Suprapubic skin (tissue), 2 donors: ENCODE results near the gene STX16.

Experiments
- EP300 ChIP-seq: sonication (generic); formaldehyde crosslinking; IDR thresholded peaks from one replicate; pipeline ENCODE4 v1.6.1; 2017; ENCODE audit warnings: antibody characterized with exemption
- POLR2A ChIP-seq, 2 donors: fragments of 450-650 bp; IDR thresholded peaks; one replicate each; pipeline ENCODE4 v1.6.1; 2017; ENCODE audit warnings: antibody characterized with exemption in 2 of 2, mild to moderate bottlenecking in 2 of 2, moderate library complexity in 2 of 2

DNA sequence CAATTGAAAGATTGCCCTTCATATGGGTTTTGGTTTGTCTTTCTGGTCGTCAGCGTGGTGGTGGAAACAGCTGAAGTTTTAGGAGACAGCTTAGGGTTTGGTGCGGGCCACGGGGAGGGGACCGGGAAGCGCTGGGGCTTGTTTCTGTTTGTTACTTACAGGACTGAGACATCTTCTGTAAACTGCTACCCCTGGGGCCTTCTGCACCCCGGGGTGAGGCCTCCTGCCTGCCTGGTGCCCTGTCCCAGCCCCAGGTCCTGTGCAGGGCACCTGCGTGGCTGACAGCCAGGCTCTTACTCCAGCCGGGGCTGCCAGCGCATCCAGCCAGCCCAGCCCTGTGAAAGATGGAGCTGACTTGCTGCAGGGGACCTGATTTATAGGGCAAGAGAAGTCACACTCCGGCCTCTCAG lies 64.3 kb downstream of the STX16 start:
- TF ChIP-seq EP300: no peak
- no peak for TF ChIP-seq POLR2A (IDR thresholded peaks at IDR 0.05)
